CD4-positive, alpha-beta T cell (primary cell): ENCODE measurements around the gene SHC4. TPM values are rescaled to one million over a fixed set of nuclear protein-coding genes. Genes with fewer than 3 reads are reported as not detected.

Source experiments
- ATAC-seq: fragments of 200-7000 bp; cut with Tn5 transposase; one replicate; pipeline ENCODE4 v1.10.0; 2022; ENCODE audit warnings: mild to moderate bottlenecking; ENCODE audit not compliant: poor library complexity
- CTCF ChIA-PET: fragments of 350-600 bp; sonication (Branson Sonifier 250); formaldehyde crosslinking; loops from one replicate; lab custom pipeline; 2021; ENCODE audit warnings: antibody characterized with exemption, inconsistent platforms; lab: Charles Lee
- POLR2A ChIA-PET: fragments of 350-600 bp; sonication (Branson Sonifier 250); formaldehyde crosslinking; loops from one replicate; lab custom pipeline; 2021; ENCODE audit warnings: antibody characterized with exemption, inconsistent platforms; lab: Charles Lee
- DNase-seq, 14 experiments: peaks; one replicate each; pipeline ENCODE4 v3.0.0-alpha.2; 2013 to 2020; ENCODE audit warnings: mixed read lengths in 2 of 14
- H3K27ac ChIP-seq, 2 donors: one replicate each; pipeline versions ENCODE4 v1.5.1 to v1.7.0; 2013; ENCODE audit warnings: low read length in 2 of 2, low read depth in 1 of 2, mild to moderate bottlenecking in 1 of 2
- H3K27me3 ChIP-seq, 2 experiments: 1 replicate in 1 of 2; 2 replicates in 1 of 2; pipeline versions ENCODE4 v1.6.1 to v1.7.0; 2013; ENCODE audit warnings: low read length in 2 of 2, control low read depth in 1 of 2, mild to moderate bottlenecking in 1 of 2, moderate library complexity in 1 of 2; ENCODE audit not compliant: insufficient read depth in 2 of 2, control insufficient read depth in 1 of 2
- H3K36me3 ChIP-seq: one replicate; pipeline ENCODE4 v1.6.1; 2013; ENCODE audit warnings: low read length, control low read depth; ENCODE audit not compliant: insufficient read depth
- H3K4me1 ChIP-seq: one replicate; pipeline ENCODE4 v1.6.1; 2013; ENCODE audit warnings: low read length, control low read depth; ENCODE audit not compliant: insufficient read depth
- H3K4me3 ChIP-seq: one replicate; pipeline ENCODE4 v1.5.1; 2013; ENCODE audit warnings: mild to moderate bottlenecking, low read length, moderate library complexity
- H3K9me3 ChIP-seq, 2 experiments: 1 replicate in 1 of 2; 2 replicates in 1 of 2; pipeline versions ENCODE4 v1.6.1 to v1.7.0; 2013; ENCODE audit warnings: low read length in 2 of 2, mild to moderate bottlenecking in 2 of 2, control low read depth in 1 of 2, moderate library complexity in 1 of 2; ENCODE audit not compliant: control insufficient read depth in 1 of 2, insufficient read depth in 1 of 2
- H3K27ac Mint-ChIP-seq: one replicate; pipeline ENCODE4 v1.8.0; 2020; ENCODE audit warnings: mixed read lengths
- H3K27me3 Mint-ChIP-seq: one replicate; pipeline ENCODE4 v1.8.0; 2021; ENCODE audit warnings: mixed read lengths
- H3K36me3 Mint-ChIP-seq: one replicate; pipeline ENCODE4 v1.8.0; 2021; ENCODE audit warnings: low read depth, mixed read lengths
- H3K4me1 Mint-ChIP-seq: one replicate; pipeline ENCODE4 v1.8.0; 2021; ENCODE audit warnings: low read depth, mixed read lengths
- H3K4me3 Mint-ChIP-seq: one replicate; pipeline ENCODE4 v1.8.0; 2020; ENCODE audit warnings: mild to moderate bottlenecking, mixed read lengths
- H3K9me3 Mint-ChIP-seq: one replicate; pipeline ENCODE4 v1.8.0; 2020; ENCODE audit warnings: mixed read lengths
- CTCF ChIP-seq: fragments of 200-600 bp; IDR thresholded peaks from one replicate; pipeline ENCODE4 v1.8.0; 2022; ENCODE audit warnings: antibody characterized with exemption, mild to moderate bottlenecking
- intact Hi-C, 2 experiments: fragments of 100-400 bp; cut with DNase I in 1 of 2; cut with micrococcal nuclease in 1 of 2; formaldehyde crosslinking; loops; one replicate each; pipeline versions ENCODE4 v1.15.1 to v1.9.0; 2023 to 2025; cut with DNase I, micrococcal nuclease
- total RNA-seq, 174 experiments: library from RNA in 2 of 174; stranded (reverse) in 2 of 174; gene quantifications; one replicate each; pipeline ENCODE4 v1.2.3 and lab custom pipeline; 2021 to 2026

The SHC4 gene
- total RNA-seq, 2 experiments from 2014 or later = not detected

GRCh38 chr15:48946074-48946839 is 17.5 kb downstream of the SHC4 start:
- intact Hi-C loops = no loop called here
- CTCF ChIA-PET = no interaction called here
- POLR2A ChIA-PET = no interaction called here

GRCh38 chr15:48945386-48945785 is 18.3 kb downstream of the SHC4 start:
- H3K4me1 Mint-ChIP-seq = no peaks in the 10 kb centered on the region
- peaks cover 22% of the 10 kb centered on the region for H3K27me3 Mint-ChIP-seq
- ATAC-seq = no peak

More at GRCh38 chr15:48946074-48946839, 17.5 kb downstream of the SHC4 start:
- H3K27me3 ChIP-seq = peaks cover 0 to 5% of the 10 kb centered on the region in 2 experiments
- no peaks in the 10 kb centered on the region for H3K36me3 ChIP-seq
- no peak overlapping the region for H3K4me3 ChIP-seq
- Mint-ChIP-seq H3K4me3 (no peak overlapping the region), H3K4me1 (no peaks in the 10 kb centered on the region), H3K27ac (no peak overlapping the region), H3K27me3 (peaks cover 31% of the 10 kb centered on the region), H3K36me3 (no peaks in the 10 kb centered on the region), H3K9me3 (no peaks in the 10 kb centered on the region)
- no peaks in the 10 kb centered on the region for H3K9me3 ChIP-seq
- DNase-seq (no peak), ATAC-seq (no peak)
- H3K27ac ChIP-seq = no peak overlapping the region
- no peaks in the 10 kb centered on the region for H3K4me1 ChIP-seq
- TF ChIP-seq CTCF = no peak

GRCh38 chr15:48941904-48942303 is 21.8 kb downstream of the SHC4 start:
- no peak for TF ChIP-seq CTCF
- Histone ChIP-seq H3K9me3 (no peaks in the 10 kb centered on the region), H3K4me1 (no peaks in the 10 kb centered on the region), H3K27me3 (peaks cover 3 to 9% of the 10 kb centered on the region in 2 experiments), H3K4me3 (no peak overlapping the region), H3K27ac (no peak overlapping the region), H3K36me3 (no peaks in the 10 kb centered on the region)
- no peaks in the 10 kb centered on the region for H3K4me1 Mint-ChIP-seq
- intact Hi-C loops = no loop called here
- H3K9me3 Mint-ChIP-seq = no peaks in the 10 kb centered on the region
- CTCF ChIA-PET = no interaction called here
- H3K27me3 Mint-ChIP-seq = peaks cover 19% of the 10 kb centered on the region
- no peak overlapping the region for H3K4me3 Mint-ChIP-seq
- DNase-seq (no peak), ATAC-seq (no peak)
- no peaks in the 10 kb centered on the region for H3K36me3 Mint-ChIP-seq
- POLR2A ChIA-PET = interaction anchor here (1.0 kb wide), 1 partner anchor 34 kb away, joined by 3 read pairs; no protein-coding TSS in a partner anchor
- no peak overlapping the region for H3K27ac Mint-ChIP-seq

More at GRCh38 chr15:48945386-48945785, 18.3 kb downstream of the SHC4 start:
- TF ChIP-seq CTCF = no peak
- Histone ChIP-seq H3K36me3 (no peaks in the 10 kb centered on the region), H3K4me3 (no peak overlapping the region), H3K9me3 (no peaks in the 10 kb centered on the region), H3K27me3 (peaks cover 0 to 5% of the 10 kb centered on the region in 2 experiments), H3K27ac (no peak overlapping the region), H3K4me1 (no peaks in the 10 kb centered on the region)
- Mint-ChIP-seq H3K4me3 (no peak overlapping the region), H3K36me3 (no peaks in the 10 kb centered on the region), H3K27ac (no peak overlapping the region), H3K9me3 (no peaks in the 10 kb centered on the region)
- intact Hi-C loops = no loop called here
- POLR2A ChIA-PET = no interaction called here
- CTCF ChIA-PET = no interaction called here
- DNase-seq = no peak
